K562 (cell line): ENCODE measurements around the gene SLC35B4. TPM values are rescaled to one million over a fixed set of nuclear protein-coding genes. Genes with fewer than 3 reads are reported as not detected.
A peak's percentile ranks its signal among the peaks of the same experiment; 100 is the strongest.

ENCODE experiments used
- CXXC5 ChIP-seq: fragments of 250-450 bp; sonication (Bioruptor Pico); IDR thresholded peaks from 2 replicates; pipeline ENCODE4 v1.8.0; 2022; ENCODE audit warnings: inconsistent platforms, mild to moderate bottlenecking, moderate library complexity
- SMARCE1 ChIP-seq: fragments of 450-650 bp; IDR thresholded peaks from 2 replicates; pipeline ENCODE4 v1.7.1; 2016; ENCODE audit warnings: mild to moderate bottlenecking
- polyA plus RNA-seq, 8 experiments: library from polyadenylated mRNA; depleted of rRNA in 4 of 8; stranded (reverse) in 5 of 8; unstranded in 3 of 8; fragments of >200 nt; fragmentation: Nextera tagmentation in 2 of 8; fragmentation: Illumina TruSeq in 1 of 8; extraction: Ambion mirVana in 2 of 8; extraction: Trizol in 1 of 8; gene quantifications; 2 replicates each; pipeline versions ENCODE4 v1.2.1 to v1.2.3, GENCODE V29; 2011 to 2014; ENCODE audit warnings: inconsistent platforms in 1 of 8, missing spikeins in 1 of 8
- total RNA-seq, 7 experiments: library from RNA; depleted of rRNA in 6 of 7; stranded (reverse); fragments of >200 nt in 6 of 7; fragmentation: Illumina TruSeq in 2 of 7; extraction: Trizol in 2 of 7; gene quantifications; 2 replicates each; pipeline versions ENCODE4 v1.2.1 to v1.2.3, GENCODE V29; 2011 to 2021; ENCODE audit warnings: low replicate concordance in 1 of 7
- TF ChIP-seq, protein P1 (sequence below), 2 experiments: fragments of 450-650 bp; formaldehyde crosslinking in 1 of 2; IDR thresholded peaks; 2 replicates each; pipeline versions ENCODE4 v1.4.0 to v1.6.1; 2014 to 2020; ENCODE audit warnings: mild to moderate bottlenecking in 2 of 2, borderline replicate concordance in 1 of 2, low read depth in 1 of 2

The SLC35B4 gene
- total and polyA plus RNA-seq, 9 of the 15 experiments (the other 6 are each of a cell fraction or from before 2014, with no cell fraction given) = 6.1 to 34.9 (median 17.6) TPM

GRCh38 chr7:134254311-134254710 lies 62.4 kb downstream of the SLC35B4 start (continued):
- TF ChIP-seq, protein P1, sequence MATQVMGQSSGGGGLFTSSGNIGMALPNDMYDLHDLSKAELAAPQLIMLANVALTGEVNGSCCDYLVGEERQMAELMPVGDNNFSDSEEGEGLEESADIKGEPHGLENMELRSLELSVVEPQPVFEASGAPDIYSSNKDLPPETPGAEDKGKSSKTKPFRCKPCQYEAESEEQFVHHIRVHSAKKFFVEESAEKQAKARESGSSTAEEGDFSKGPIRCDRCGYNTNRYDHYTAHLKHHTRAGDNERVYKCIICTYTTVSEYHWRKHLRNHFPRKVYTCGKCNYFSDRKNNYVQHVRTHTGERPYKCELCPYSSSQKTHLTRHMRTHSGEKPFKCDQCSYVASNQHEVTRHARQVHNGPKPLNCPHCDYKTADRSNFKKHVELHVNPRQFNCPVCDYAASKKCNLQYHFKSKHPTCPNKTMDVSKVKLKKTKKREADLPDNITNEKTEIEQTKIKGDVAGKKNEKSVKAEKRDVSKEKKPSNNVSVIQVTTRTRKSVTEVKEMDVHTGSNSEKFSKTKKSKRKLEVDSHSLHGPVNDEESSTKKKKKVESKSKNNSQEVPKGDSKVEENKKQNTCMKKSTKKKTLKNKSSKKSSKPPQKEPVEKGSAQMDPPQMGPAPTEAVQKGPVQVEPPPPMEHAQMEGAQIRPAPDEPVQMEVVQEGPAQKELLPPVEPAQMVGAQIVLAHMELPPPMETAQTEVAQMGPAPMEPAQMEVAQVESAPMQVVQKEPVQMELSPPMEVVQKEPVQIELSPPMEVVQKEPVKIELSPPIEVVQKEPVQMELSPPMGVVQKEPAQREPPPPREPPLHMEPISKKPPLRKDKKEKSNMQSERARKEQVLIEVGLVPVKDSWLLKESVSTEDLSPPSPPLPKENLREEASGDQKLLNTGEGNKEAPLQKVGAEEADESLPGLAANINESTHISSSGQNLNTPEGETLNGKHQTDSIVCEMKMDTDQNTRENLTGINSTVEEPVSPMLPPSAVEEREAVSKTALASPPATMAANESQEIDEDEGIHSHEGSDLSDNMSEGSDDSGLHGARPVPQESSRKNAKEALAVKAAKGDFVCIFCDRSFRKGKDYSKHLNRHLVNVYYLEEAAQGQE (IDR thresholded peaks at IDR 0.05; ENCODE audit: borderline replicate concordance) = peak; percentile 79
- TF ChIP-seq, protein P1 (CRISPR knock-in tag; IDR thresholded peaks at IDR 0.05; ENCODE audit: low read depth) = no peak
- TF ChIP-seq SMARCE1 (no peak), CXXC5 (CRISPR knock-in tag) (0 out of 2 replicates have a peak, but pooled peaks have one; percentile 10)
